Astrocyte of the spinal cord (primary cell): ENCODE data around the gene PRKAR1B.
A peak's percentile ranks its signal among the peaks of the same experiment; 100 is the strongest.

ENCODE experiments used
- DNase-seq: peaks from one replicate; pipeline ENCODE4 v3.0.0; 2011; ENCODE audit warnings: low read depth, low spot score
- H3K4me3 ChIP-seq: 2 replicates; pipeline ENCODE4 v1.5.1; 2011; ENCODE audit warnings: low read depth, mild to moderate bottlenecking, low read length, moderate library complexity
- in situ Hi-C: cut with HindIII; loops from 2 replicates; pipeline ENCODE4 v1.10.0; 2017; ENCODE audit warnings: low sequenced_read_pairs
- TF ChIP-seq, protein P1 (sequence below): IDR thresholded peaks from 2 replicates; pipeline ENCODE4 v1.5.1; 2012; ENCODE audit warnings: low read depth, mild to moderate bottlenecking, low read length, inconsistent platforms

Gene PRKAR1B

GRCh38 chr7:727104-727805, at the start of gene PRKAR1B:
TSS of gene PRKAR1B (minus strand) at chr7:727281. CDS start at chr7:711505, 15,776 bp downstream.
- TF ChIP-seq, protein P1, sequence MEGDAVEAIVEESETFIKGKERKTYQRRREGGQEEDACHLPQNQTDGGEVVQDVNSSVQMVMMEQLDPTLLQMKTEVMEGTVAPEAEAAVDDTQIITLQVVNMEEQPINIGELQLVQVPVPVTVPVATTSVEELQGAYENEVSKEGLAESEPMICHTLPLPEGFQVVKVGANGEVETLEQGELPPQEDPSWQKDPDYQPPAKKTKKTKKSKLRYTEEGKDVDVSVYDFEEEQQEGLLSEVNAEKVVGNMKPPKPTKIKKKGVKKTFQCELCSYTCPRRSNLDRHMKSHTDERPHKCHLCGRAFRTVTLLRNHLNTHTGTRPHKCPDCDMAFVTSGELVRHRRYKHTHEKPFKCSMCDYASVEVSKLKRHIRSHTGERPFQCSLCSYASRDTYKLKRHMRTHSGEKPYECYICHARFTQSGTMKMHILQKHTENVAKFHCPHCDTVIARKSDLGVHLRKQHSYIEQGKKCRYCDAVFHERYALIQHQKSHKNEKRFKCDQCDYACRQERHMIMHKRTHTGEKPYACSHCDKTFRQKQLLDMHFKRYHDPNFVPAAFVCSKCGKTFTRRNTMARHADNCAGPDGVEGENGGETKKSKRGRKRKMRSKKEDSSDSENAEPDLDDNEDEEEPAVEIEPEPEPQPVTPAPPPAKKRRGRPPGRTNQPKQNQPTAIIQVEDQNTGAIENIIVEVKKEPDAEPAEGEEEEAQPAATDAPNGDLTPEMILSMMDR = no peak
- H3K4me3 ChIP-seq = peak within 1 kb of the TSS; percentile 45
- no peak for DNase-seq
- in situ Hi-C loops = no loop called here

DNA sequence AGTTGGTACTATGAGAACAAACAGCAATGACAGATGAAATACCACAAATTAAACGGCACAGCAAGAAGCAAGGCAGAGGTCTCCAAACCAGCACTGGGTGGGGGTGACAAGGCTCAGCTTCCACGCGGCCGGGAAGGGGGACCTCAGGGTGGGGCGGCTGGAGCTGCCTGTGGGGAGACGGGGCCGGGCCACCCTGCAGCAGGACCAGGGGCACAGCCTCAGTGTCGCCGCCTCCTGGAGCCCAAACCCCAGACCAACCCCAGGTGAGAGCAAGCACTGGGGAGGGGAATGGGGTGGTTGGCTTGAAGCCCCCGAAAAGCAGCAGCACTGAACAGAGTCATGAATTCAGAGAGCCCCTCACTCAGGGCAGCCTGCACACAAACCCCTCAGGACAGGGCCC, 49.3 kb upstream of the PRKAR1B start:
- TF ChIP-seq, protein P1 = no peak
- in situ Hi-C loops = no loop called here
- DNase-seq = no peak
- no peak overlapping the region for H3K4me3 ChIP-seq

GRCh38 chr7:774161-775109, 47.4 kb upstream of the PRKAR1B start:
- no peak overlapping the region for H3K4me3 ChIP-seq
- in situ Hi-C loops = no loop called here
- peak; percentile 33 for DNase-seq
- TF ChIP-seq, protein P1 = peak; percentile 82

- TF ChIP-seq, protein P1 = no peak
- no peak overlapping the region for H3K4me3 ChIP-seq
- in situ Hi-C loops = no loop called here
- DNase-seq = no peak
Observed at GRCh38 chr7:773622-773915, 46.5 kb upstream of the PRKAR1B start.

GRCh38 chr7:772861-773621, 46.0 kb upstream of the PRKAR1B start:
- no peak overlapping the region for H3K4me3 ChIP-seq
- no peak for DNase-seq
- TF ChIP-seq, protein P1 = no peak
- in situ Hi-C loops = no loop called here

GRCh38 chr7:772392-772791, 45.3 kb upstream of the PRKAR1B start:
- no peak overlapping the region for H3K4me3 ChIP-seq
- no peak for DNase-seq
- in situ Hi-C loops = no loop called here
- TF ChIP-seq, protein P1 = no peak
